Caco-2 (cell line): ENCODE results near the gene SEC14L6. TPM values are rescaled to one million over a fixed set of nuclear protein-coding genes. Genes with fewer than 3 reads are reported as not detected.

Experiments
- BruUV-seq: library from RNA; stranded (reverse); fragments of 400-500 nt; replicated peaks from 2 replicates; lab custom pipeline; 2021; lab: Mats Ljungman, UMichigan
- CTCF ChIA-PET: fragments of 300-600 bp; sonication (Branson Sonifier 250); formaldehyde crosslinking; loops from one replicate; lab custom pipeline; 2022; ENCODE audit warnings: antibody characterized with exemption; lab: Charles Lee
- POLR2A ChIA-PET: fragments of 300-600 bp; sonication (Branson Sonifier 250); formaldehyde crosslinking; loops from one replicate; lab custom pipeline; 2022; ENCODE audit warnings: antibody characterized with exemption; lab: Charles Lee
- DNase-seq, 2 experiments: peaks; one replicate each; pipeline versions ENCODE4 v3.0.0 to v3.0.0-alpha.2; 2020 to 2022
- H3K27me3 ChIP-seq: replicated peaks from 2 replicates; pipeline ENCODE4 v1.6.0; 2011; ENCODE audit warnings: low read length; ENCODE audit not compliant: control insufficient read depth, insufficient read depth
- H3K36me3 ChIP-seq: 2 replicates; pipeline ENCODE4 v1.5.1; 2011; ENCODE audit warnings: low read length; ENCODE audit not compliant: control insufficient read depth, insufficient read depth
- H3K4me1 ChIP-seq: fragments of 250-450 bp; sonication (Bioruptor Pico); 2 replicates; pipeline ENCODE4 v1.5.1; 2020; ENCODE audit warnings: mild to moderate bottlenecking
- H3K4me3 ChIP-seq: 2 replicates; pipeline ENCODE4 v1.5.1; 2011; ENCODE audit warnings: low read depth, mild to moderate bottlenecking, control low read depth, low read length
- H3K9me3 ChIP-seq: fragments of 250-450 bp; sonication (Bioruptor Pico); 2 replicates; pipeline ENCODE4 v1.5.1; 2020; ENCODE audit warnings: mild to moderate bottlenecking, moderate library complexity
- H3K27ac Mint-ChIP-seq: one replicate; pipeline ENCODE4 v1.8.0; 2022; ENCODE audit warnings: mixed read lengths; ENCODE audit not compliant: unreplicated experiment
- H3K27me3 Mint-ChIP-seq: one replicate; pipeline ENCODE4 v1.8.0; 2022; ENCODE audit warnings: mixed read lengths; ENCODE audit not compliant: insufficient read depth, unreplicated experiment
- H3K36me3 Mint-ChIP-seq: one replicate; pipeline ENCODE4 v1.8.0; 2022; ENCODE audit warnings: mild to moderate bottlenecking, mixed read lengths; ENCODE audit not compliant: insufficient read depth, unreplicated experiment
- H3K4me1 Mint-ChIP-seq: one replicate; pipeline ENCODE4 v1.8.0; 2022; ENCODE audit warnings: low read depth, mixed read lengths; ENCODE audit not compliant: unreplicated experiment
- H3K4me3 Mint-ChIP-seq: one replicate; pipeline ENCODE4 v1.8.0; 2022; ENCODE audit warnings: mild to moderate bottlenecking, moderate library complexity, mixed read lengths; ENCODE audit not compliant: unreplicated experiment
- H3K9me3 Mint-ChIP-seq: one replicate; pipeline ENCODE4 v1.8.0; 2022; ENCODE audit warnings: mixed read lengths; ENCODE audit not compliant: unreplicated experiment
- CTCF ChIP-seq, 2 experiments: fragments of 200-600 bp in 1 of 2; IDR thresholded peaks; 1 replicate in 1 of 2; 2 replicates in 1 of 2; pipeline versions ENCODE4 v1.5.1 to v1.8.0; 2011 to 2022; ENCODE audit warnings: antibody characterized with exemption in 1 of 2, control low read depth in 1 of 2, inconsistent platforms in 1 of 2, low read depth in 1 of 2, low read length in 1 of 2, mild to moderate bottlenecking in 1 of 2, moderate library complexity in 1 of 2; ENCODE audit not compliant: insufficient read depth in 1 of 2, severe bottlenecking in 1 of 2, unreplicated experiment in 1 of 2
- intact Hi-C: fragments of 100-400 bp; cut with micrococcal nuclease; formaldehyde crosslinking; loops from one replicate; pipeline ENCODE4 v1.10.0; 2022; ENCODE audit not compliant: unreplicated experiment
- total RNA-seq: library from RNA; stranded (reverse); gene quantifications from 2 replicates; pipeline ENCODE4 v1.2.3, GENCODE V29; 2022

SEC14L6 gene
- total RNA-seq, 1 experiment from 2014 or later, result 0.14 TPM

- BruUV-seq, result no TSS peak
- no peak overlapping the region for H3K4me3 Mint-ChIP-seq
- intact Hi-C loops, result no loop called here
These were observed 54.4 kb downstream of the SEC14L6 start for GRCh38 chr22:30492144-30492543.

GRCh38 chr22:30491381-30491780 is 55.2 kb downstream of the SEC14L6 start:
- BruUV-seq, result no TSS peak
- Mint-ChIP-seq H3K27ac (no peak overlapping the region), H3K9me3 (no peaks in the 10 kb centered on the region), H3K4me3 (no peak overlapping the region), H3K36me3 (no peaks in the 10 kb centered on the region), H3K27me3 (no peaks in the 10 kb centered on the region), H3K4me1 (no peaks in the 10 kb centered on the region)
- intact Hi-C loops, result no loop called here
- TF ChIP-seq CTCF (IDR thresholded peaks at IDR 0.05; ENCODE audit: insufficient read depth in 1 of 2, low read depth in 1 of 2, low read length in 1 of 2, severe bottlenecking in 1 of 2, unreplicated experiment in 1 of 2), result no peak
- Histone ChIP-seq H3K36me3 (no peaks in the 10 kb centered on the region), H3K4me1 (no peaks in the 10 kb centered on the region), H3K27me3 (no peaks in the 10 kb centered on the region; the same call in 1 of the 2 replicates), H3K9me3 (no peaks in the 10 kb centered on the region), H3K4me3 (no peak overlapping the region)
- ChIA-PET CTCF (interaction anchor here (0.8 to 1.1 kb wide), 3 partner anchors 67 to 203 kb away, joined by 3 to 4 read pairs (median 4); no protein-coding TSS in a partner anchor), POLR2A (no interaction called here)
- DNase-seq, result no peak

More at GRCh38 chr22:30492144-30492543, 54.4 kb downstream of the SEC14L6 start:
- Mint-ChIP-seq H3K9me3 (no peaks in the 10 kb centered on the region), H3K27ac (no peak overlapping the region), H3K4me1 (no peaks in the 10 kb centered on the region), H3K27me3 (no peaks in the 10 kb centered on the region), H3K36me3 (no peaks in the 10 kb centered on the region)
- Histone ChIP-seq H3K4me3 (no peak overlapping the region), H3K36me3 (no peaks in the 10 kb centered on the region), H3K4me1 (no peaks in the 10 kb centered on the region), H3K9me3 (no peaks in the 10 kb centered on the region), H3K27me3 (no peaks in the 10 kb centered on the region; the same call in 1 of the 2 replicates)
- no peak for DNase-seq
- no peak for TF ChIP-seq CTCF (IDR thresholded peaks at IDR 0.05; ENCODE audit: insufficient read depth in 1 of 2, low read depth in 1 of 2, low read length in 1 of 2, severe bottlenecking in 1 of 2, unreplicated experiment in 1 of 2)
- POLR2A ChIA-PET, result no interaction called here
- CTCF ChIA-PET, result no interaction called here

- no peaks in the 10 kb centered on the region for H3K4me1 Mint-ChIP-seq
- peak; percentile 36 to 47 for DNase-seq
- Histone ChIP-seq H3K4me1 (no peaks in the 10 kb centered on the region), H3K9me3 (no peaks in the 10 kb centered on the region), H3K27me3 (no peaks in the 10 kb centered on the region; the same call in 1 of the 2 replicates), H3K4me3 (no peak overlapping the region), H3K36me3 (no peaks in the 10 kb centered on the region)
- H3K27ac Mint-ChIP-seq, result no peak overlapping the region
- no peaks in the 10 kb centered on the region for H3K27me3 Mint-ChIP-seq
- ChIA-PET POLR2A (interaction anchor here (0.6 kb wide), 1 partner anchor 103 kb away, joined by 3 read pairs; no protein-coding TSS in a partner anchor), CTCF (interaction anchor here (0.6 to 1.1 kb wide), 11 partner anchors 12 to 393 kb away, joined by 3 to 6 read pairs (median 3); partner anchors contain the start of gene SEC14L2)
- no peaks in the 10 kb centered on the region for H3K9me3 Mint-ChIP-seq
- intact Hi-C loops, result no loop called here
- BruUV-seq, result no TSS peak
- H3K4me3 Mint-ChIP-seq, result no peak overlapping the region
- peak; percentile 33 to 58 for TF ChIP-seq CTCF (IDR thresholded peaks at IDR 0.05; ENCODE audit: insufficient read depth in 1 of 2, low read depth in 1 of 2, low read length in 1 of 2, severe bottlenecking in 1 of 2, unreplicated experiment in 1 of 2)
- H3K36me3 Mint-ChIP-seq, result no peaks in the 10 kb centered on the region
These were observed 56.1 kb downstream of the SEC14L6 start for GRCh38 chr22:30490399-30490798.
